G401.6 (cell line): ENCODE data around the gene GSG1L.

ENCODE experiments used
- FAIRE-seq: peaks from 2 replicates; lab custom pipeline; 2012; peaks lifted over from hg19 to GRCh38; lab: Jason Lieb, UNC

Gene GSG1L

DNA sequence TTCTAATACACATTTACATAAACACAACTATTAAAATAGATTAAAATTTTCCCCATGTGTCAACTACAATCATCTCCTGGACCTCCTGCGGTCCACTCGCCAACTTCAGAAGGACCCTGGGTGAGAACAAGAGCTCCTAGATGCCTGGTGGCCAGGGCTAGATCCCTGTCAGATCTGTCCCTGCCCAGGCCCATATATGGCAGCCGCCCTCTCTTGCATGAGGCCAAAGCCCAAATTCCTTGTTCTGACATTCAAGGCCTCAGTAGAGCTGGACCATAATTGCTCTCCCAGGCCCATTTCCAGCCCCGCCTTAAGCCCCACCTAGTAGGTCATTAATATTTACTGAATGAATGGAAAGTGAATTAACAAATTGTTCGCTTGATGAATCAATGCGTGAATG, 275.8 kb downstream of the GSG1L start:
- FAIRE-seq: no peak

DNA sequence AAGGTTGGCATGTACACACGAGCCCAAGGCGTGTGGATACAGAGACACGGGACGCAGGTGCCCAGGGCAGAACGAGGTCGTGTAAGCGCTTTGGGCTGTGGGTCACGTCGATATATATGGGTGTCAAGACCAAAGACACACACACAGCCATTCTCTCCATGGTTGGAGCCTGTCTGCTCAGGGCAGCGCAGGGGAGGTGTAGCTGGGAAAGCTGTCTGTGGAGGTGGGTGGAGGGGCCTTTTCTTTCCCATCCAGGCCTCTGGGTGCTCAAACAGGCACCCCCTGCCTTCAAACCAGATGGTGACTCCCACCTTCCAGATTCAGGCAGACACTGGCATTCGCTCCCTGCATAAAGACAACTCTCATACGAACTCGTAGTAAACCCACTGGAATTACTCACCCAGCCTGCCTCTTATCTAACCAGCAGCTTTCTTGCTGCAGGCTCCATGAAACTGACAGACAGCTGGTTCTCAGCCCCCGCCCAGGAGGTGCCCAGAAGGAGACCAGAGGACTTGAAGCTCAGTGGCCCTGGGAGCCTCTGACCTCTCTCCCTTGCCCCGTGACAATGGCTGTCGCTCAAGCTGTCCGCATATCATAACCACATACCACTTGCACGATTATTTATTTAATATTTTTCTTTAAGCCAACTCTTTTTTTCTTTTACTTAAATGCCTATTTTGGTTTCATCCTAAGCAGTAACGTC, 276.4 kb downstream of the GSG1L start:
- no peak for FAIRE-seq

DNA sequence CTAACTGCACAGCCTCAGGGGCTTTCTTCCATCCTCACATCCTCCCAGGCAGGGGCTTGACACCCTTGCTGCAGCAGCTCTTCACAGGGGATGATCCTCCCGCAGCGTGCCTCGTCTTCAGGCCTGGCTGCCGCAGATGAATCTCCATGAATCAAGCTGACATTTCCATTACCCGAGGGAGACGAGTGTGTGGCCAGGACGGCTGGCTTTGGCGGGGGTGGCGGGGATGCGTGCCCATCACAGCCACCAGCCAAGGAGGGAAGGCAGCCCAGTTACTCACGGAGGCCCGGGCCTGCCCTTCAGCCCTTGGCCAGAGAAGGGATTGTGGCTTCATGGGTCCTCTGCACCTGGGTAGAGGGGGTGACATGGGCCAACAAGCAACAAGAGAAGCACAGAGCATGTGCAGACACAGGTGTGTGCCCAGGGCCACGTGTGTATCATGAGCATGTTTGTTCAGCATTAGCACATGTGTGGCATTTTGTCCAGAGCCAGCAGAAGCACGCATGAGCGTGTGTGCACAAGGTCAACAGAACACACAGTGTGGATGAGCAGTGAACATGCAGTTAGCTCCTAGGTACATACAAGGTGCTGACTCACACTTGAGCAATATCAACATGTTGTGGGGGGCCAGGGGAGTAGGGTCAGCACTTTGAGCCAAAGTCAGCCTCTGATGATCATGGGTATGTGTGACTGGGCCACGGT, 277.1 kb downstream of the GSG1L start:
- FAIRE-seq: no peak

DNA sequence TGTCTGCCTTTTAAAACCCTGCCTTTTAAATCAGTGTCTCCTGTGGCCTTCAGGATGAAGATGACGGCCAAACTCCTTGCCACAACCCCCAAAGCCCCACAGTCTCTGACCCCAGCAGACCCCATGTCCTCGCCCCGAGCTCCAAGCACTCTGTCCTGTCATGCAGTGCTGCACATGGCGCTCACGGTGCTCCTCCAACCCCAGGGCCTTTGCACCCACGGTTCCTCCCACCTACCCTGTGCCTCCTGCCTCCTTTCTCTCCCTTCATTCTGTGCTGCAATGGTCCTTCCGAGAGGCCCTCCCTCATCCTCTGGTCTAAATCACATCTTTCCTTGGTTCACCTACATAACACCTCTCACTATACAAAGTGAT, 278.2 kb downstream of the GSG1L start:
- FAIRE-seq: no peak

DNA sequence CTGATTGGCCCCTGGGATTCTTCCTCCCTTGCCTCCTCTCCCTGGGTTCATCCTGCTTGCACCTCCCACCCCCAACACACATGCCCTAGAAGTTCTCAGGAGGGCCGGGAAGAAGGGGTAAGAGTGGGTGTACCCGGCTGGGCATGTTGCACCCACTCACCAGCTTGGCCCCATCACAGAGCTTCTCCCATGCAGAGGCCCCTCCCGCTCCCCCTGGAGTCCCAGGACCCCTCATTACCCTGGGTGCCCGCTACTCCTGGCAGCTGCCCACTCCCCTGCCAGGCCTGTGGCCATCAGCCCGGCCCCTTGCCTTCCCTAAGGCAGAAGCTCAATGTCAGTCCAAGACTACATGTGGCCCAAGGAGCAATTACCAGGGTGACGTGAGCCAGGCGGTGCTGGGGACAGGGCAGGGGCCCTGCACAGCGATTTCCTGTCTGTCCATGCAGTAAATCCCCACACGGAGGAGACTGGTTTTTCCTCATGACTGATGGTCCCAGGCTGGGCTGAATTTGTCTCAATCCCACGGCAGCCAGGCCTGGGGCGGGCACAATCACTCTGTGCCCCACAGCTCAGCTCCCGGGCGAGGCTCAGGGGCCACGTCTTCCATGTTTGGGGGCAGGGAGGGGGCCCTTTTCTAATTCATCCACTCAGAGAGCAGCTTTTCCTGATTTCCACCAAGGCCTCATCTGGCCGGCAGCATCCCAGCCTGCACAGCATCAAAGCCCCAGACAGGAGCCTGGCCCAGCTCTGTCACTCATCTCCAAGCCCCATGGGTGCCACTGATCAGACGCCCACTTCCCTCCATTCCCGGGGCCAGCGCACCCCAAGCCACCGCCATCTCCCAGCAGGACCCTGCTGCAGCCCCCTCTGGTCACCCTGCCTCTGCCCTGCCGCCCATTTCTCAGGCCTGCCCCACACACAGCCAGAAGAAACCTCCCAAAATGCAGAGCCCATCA, 278.9 kb downstream of the GSG1L start:
- FAIRE-seq: no peak

DNA sequence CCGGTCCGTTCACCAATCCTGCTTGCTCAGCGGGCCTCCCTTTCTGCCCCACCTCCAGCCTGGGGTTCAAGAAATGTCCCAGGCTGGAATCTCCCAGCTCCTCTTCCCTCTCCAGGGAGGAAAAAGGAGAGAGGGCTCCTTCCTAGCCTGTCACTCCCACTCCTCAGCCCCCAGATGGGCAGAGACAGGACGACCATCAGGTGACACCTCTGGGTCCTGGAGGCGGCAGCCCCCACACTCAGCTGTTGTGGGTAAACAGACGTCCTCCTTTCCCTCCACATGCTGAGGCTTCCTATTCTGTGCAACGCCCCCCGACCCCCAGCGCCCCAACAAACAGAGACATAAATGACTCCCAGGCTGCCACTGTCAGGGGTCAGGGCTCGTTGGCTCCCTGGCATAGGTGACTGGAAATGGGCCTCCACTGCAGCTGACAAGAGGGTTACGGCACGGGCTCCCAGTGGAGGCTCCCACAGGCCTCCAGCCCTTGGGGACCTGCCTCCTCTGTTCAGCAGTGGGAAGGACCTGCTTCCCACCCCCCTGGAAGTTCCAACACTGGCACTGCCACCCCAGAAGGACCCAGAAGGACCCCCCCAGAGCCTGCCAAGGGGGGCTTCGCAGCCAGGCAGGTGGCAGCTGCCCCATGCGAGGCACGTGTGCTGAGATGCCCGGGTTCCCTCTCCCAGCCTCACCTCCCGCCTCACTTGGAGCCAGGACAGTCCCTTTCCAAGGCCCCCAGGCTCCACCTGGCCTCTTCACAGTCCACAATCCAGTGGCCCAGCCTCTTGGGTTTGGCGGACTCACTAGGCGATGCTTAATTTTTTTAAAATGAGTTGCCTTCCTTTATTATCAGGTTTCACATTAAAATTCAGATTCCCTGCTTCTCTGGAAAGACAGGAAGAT, 281.3 kb downstream of the GSG1L start:
- FAIRE-seq: no peak

DNA sequence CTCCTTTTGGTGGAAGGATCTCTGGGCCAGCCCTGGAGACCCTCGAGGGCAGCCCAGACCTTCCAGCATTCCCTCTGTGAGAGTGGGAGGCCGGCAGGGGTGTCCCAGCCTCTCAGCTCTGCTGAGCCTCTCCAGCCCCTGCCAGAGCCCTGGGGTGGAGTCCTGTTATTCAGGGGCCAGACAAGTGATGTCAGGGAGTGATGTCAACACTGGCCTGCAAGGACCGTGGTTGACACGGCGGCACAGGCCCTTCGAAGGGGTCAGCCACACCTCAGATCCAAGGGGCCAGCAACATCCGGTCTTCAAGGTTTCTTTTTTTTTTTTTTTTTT, 282.4 kb downstream of the GSG1L start:
- FAIRE-seq: no peak

DNA sequence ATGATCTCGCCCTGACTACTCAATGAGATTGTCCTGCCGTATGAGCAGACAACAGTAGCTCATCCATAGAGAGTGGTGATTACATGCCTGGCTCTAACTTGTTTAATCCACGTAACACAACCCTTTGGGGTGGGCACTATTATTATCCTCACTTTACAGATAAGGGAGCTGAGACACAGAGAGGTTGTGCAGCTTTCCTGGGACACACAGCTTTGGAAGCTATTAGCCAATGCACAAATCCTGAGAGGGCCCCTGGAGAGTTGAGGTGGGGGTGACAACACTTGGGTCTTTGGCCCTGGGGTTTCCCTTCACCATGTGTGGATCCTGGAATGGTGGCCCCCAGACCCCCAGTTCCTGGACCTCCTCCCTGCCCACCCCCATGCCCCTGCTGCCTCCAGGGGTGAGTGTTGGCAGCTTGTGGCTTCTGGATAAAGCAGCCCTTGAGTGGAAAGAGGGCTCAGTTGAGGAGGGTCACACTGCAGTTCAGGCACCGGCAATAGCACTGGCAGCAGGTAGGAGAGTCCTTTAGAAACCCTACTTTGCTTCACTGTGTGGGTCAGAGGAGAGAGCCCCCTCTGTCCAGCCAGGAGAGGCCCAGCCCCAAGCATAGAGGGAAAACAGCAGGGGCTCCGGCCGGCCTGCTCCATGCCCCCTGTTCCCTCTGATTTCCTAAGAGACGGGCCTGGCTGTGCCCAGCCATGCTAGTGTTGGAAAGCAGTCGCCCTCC, 282.9 kb downstream of the GSG1L start:
- FAIRE-seq: no peak

DNA sequence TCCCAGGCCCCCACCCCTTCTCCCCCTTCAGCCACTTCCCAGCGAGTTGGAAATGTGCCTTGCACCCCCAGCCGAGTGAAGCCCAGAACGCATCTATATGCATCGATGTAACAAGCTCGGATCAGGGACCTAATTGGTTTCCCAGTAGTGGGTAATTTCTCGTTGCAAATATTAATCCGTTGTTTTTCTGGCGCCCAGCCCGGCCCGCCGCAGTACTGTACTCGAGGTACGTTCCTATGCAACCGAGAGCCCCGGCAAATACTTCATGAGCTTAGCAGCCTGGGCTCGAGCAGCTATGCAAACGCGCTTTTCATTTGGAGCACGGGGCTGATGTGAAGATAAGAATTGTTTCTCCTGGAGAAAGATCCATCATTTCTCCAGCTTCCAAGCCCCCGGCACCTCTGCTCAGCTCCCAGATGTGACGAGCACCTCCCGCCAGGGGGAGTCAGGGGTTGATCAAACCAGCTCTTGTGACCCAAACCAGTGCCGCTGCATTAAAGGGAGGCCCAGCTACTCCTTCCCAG, 283.8 kb downstream of the GSG1L start:
- FAIRE-seq: no peak

DNA sequence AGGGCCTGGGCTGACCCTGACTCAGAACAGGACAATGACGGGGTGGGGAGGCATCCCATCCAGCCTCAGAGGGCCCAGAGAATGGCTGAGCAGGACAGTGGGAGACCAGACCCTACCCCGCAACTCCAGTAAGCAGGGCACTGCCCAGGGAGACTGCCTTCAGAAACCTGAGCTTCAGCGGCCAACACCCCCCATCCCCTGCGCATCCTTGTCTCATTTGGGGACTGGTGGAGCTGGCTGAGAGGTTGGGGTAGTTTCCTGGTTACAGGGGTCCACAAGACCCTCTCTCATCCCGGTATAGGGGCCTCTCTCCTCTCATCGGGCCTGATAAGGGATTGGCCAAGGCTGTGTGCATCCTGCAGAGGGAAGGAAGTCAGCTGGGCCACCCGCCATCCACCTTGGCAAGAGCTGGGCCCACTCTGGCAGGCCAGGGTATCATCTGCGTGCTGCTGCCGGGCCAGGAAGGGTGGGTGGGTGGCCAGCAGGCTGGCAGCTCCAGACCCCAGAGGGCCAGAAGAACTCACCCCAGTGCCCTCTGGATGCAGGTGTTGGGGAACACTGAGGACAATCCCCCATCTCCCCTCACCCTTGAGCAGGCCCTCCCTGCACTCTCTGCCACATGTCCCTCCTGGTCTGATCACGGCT, 284.5 kb downstream of the GSG1L start:
- no peak for FAIRE-seq

DNA sequence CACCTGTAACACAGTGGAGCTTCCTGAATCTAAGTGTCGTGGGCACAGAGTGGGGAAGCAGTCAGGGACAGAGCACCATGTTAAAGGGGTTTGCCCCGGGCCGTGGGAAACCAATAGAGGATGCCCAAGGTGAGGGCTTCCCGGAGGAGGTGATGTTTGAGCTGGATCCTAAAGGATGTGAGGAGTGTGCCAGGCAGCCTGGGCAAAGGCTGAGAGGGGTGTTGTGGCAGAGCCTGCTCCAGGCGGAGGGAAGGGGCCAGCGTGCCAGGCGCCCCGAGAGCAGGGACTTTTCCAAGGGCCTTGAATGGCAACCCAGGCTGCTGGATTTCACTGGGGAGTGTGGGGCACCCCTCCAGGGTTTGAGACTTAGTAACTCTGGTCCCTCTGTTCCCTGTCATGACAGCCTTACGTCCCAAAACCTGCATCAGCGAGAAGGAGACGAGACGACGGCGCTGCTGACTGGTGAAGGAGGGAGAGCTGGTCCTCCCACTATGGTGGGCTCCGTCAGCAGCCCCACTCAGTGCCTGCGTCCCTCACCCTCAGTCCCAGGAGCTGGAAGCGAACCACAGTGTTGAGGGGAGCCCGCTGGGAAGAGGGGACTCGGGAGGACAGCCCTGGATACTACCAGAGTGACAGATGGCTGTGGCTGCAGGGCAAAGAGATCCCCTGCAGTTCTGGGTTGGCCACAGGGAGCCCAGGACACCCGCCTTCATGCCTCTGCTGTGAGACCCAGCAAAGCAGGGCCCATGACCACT, 285.2 kb downstream of the GSG1L start:
- FAIRE-seq: no peak

DNA sequence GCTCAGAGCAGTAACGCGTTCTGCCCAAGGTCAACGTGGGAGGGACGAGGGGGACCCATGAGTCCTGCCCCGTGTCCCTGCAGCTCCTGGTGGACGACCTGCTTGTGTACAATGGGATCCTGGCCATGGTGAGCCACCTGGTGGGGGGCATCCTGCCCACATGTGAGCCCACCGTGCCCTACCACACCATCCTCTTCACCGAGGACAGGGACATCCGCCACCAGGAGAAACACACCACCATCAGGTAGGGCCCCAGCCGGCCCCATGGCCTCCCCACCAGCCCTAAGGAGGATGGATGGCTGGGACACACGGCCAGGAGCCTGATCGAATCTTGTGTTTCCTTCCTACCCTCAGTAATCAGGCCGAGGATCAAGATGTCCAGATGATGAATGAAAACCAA, 286.0 kb downstream of the GSG1L start:
- no peak for FAIRE-seq

DNA sequence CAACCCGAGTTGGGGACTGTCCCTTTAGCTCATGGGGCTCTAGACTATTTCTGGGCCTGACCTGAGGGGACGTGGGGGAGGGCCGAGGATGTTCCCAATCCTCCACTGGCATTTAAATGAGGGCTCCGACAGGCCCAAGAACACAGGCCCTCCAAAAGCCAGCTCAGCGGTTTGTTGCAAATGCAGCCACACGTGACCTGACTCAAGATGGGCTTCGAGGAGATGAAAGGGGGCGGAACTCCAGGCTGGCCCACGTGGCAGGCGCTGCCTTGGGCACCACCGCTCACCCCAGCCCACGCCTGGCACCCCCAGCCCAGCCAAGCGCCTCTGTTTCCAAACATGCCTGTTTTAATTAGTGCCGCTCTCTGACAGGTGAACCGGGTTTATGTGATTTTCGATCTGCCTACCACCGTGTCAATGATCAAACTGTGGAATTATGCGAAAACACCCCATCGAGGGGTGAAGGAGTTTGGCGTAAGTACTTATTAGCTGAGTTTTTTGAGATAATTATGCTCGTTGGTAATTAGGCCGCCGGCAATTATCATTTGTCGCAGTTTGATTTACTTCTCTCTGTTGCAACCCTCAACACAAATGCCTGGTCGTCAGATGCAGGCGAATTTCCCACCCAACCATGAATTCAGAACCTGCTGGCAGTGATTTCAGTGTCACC, 286.8 kb downstream of the GSG1L start:
- no peak for FAIRE-seq

DNA sequence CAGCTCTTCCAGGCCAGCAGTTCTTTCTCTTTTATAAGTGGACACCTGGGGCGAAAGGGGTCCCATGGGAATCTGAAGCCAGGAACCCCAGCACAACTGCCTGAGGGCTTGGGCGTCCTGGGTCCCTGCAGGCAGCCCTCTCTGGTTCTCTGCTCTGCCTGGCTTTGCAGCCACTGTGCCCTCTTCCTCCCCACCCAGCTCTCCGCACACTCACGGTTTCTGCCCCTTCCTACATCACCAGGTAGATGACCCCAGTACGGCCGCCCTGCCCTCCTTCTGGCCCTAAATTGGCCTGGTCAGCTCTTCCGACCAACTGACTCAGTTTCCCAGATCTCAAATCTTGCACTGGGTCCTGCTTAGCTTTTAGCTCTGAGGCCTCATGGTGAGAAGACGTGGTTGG, 288.3 kb downstream of the GSG1L start:
- FAIRE-seq: no peak

DNA sequence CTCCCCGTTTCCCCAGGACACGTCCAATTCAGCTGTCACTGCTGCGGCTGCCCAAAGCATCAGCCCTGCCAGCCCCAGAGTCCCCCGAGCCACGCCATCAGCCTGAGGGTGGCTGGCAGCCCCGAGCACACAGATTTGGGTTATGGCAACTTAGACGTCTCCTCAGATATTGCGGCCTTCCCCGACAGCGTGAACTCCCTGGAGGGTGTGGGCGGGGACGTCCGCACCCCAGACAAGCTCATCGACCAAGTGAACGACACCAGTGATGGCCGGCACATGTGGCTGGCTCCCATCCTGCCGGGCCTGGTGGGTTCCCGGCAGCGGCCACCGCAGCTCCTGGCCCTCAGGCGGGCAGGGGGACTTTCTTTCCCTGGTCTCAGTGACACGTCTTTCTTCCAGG, 288.7 kb downstream of the GSG1L start:
- no peak for FAIRE-seq

DNA sequence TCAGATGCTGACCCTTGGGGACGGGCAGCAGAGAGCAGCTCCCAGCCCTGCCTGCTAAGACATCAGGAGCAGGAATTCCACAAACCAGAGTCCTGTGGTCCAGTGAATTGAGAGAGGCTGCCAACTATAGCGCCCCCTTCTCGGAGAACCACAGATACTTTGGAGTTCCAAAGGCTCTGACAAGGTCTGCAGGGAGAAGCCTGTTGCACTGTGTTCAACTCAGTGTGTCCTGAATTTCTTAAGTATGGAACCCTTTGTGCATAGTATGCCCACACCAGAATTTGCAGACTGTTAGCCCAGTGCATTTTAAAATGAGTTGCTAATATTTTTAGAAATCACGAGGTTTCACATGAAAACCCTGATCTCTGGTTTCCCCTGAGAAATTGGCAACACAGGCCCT, 290.2 kb downstream of the GSG1L start:
- FAIRE-seq: no peak

DNA sequence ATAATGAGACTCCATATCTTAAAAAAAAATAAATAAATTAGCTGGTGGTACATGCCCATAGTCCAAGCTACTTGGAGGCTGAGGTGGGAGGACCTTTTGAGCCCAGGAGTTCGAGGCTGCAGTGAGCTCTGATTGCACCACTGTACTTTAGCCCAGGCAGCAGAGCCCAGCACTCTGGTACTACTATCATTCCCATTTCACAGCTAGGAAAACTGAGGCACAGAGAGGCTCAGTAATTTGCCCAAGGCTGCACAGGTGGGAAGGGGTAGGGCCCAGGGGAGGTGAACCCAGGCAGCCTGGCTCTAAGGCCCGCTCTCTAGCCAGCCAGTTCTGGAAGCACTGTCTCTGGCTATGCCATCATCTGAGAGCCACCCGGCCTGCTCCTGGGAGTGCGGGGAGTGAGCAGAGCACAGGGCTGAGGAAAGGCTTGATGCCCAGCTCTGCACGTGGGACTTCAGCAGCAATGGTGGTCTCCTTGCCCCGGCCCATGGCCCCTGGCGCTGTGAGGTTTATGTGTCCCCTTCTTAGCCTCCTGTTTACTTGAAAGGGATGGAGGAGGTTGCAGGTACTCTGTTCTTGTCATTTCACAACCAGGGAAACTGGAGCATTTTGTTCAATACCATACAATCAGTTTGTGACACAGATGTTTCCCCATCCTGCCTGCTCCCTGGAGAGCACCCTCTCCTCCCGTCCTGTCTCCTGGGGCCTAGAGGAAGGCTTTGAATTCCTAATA, 291.3 kb downstream of the GSG1L start:
- no peak for FAIRE-seq

DNA sequence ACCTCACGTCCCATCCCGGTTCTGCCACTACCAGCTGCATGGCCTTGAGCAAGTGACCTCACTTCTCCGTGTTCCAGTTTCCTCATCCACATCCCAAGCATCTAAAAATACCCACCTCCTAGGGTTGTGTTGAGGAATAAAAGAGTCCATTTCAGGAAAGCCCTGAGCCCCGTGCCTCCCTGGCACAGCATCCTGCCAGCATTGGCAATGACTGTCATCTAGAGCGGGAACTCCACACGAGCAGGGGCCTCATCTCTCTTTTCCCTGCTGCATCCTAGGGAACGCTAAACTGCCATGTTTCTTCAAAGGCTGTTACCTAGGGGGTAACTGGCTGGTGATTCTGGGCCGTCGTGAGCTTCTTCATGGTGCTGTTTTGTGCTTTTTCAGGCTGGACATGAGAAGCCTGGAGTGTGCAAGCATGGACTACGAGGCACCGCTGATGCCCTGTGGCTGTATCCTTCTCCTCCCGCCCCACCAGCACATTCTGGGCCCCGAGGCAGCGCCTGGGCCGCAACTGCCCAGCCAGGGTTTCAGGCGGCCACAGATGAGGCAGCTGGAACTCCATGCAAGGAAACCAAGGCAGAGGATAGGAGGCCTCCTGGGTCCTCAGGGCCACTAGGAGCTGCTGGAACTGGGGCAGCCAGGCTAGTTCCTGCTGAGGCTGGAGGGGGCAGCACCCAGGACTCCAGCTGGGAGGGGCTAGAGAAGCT, 292.2 kb downstream of the GSG1L start:
- FAIRE-seq: no peak
